Central memory CD8-positive, alpha-beta T cell (primary cell): Measurements from ENCODE around the gene IGFLR1.
"Not testable (repeated sequence)": the region's sequence is repeated elsewhere in the genome, so short reads cannot be mapped to it uniquely, and the experiment has no call there.

Experiments used
- ATAC-seq: fragments of 150-1000 bp; cut with Tn5 transposase; replicated peaks from 2 replicates; pipeline ENCODE4 v1.10.0; 2022; ENCODE audit warnings: mild to moderate bottlenecking, moderate FRiP score, moderate number of reproducible peaks; ENCODE audit not compliant: poor library complexity, severe bottlenecking; ENCODE audit errors: extremely low read depth
- DNase-seq, 2 donors: peaks; one replicate each; pipeline ENCODE4 v3.0.0; 2021; ENCODE audit warnings: low spot score in 2 of 2
- H3K27ac Mint-ChIP-seq: one replicate; pipeline ENCODE4 v1.8.0; 2022; ENCODE audit warnings: low read depth, mild to moderate bottlenecking, moderate library complexity, mixed read lengths
- H3K27me3 Mint-ChIP-seq: one replicate; pipeline ENCODE4 v1.8.0; 2022; ENCODE audit warnings: mixed read lengths
- H3K36me3 Mint-ChIP-seq: one replicate; pipeline ENCODE4 v1.8.0; 2022; ENCODE audit warnings: mild to moderate bottlenecking, moderate library complexity, mixed read lengths; ENCODE audit not compliant: insufficient read depth
- H3K4me1 Mint-ChIP-seq: one replicate; pipeline ENCODE4 v1.8.0; 2022; ENCODE audit warnings: mixed read lengths
- H3K4me3 Mint-ChIP-seq: one replicate; pipeline ENCODE4 v1.8.0; 2022; ENCODE audit warnings: mild to moderate bottlenecking, moderate library complexity, mixed read lengths
- H3K9me3 Mint-ChIP-seq: one replicate; pipeline ENCODE4 v1.8.0; 2022; ENCODE audit warnings: mixed read lengths

Gene IGFLR1

DNA sequence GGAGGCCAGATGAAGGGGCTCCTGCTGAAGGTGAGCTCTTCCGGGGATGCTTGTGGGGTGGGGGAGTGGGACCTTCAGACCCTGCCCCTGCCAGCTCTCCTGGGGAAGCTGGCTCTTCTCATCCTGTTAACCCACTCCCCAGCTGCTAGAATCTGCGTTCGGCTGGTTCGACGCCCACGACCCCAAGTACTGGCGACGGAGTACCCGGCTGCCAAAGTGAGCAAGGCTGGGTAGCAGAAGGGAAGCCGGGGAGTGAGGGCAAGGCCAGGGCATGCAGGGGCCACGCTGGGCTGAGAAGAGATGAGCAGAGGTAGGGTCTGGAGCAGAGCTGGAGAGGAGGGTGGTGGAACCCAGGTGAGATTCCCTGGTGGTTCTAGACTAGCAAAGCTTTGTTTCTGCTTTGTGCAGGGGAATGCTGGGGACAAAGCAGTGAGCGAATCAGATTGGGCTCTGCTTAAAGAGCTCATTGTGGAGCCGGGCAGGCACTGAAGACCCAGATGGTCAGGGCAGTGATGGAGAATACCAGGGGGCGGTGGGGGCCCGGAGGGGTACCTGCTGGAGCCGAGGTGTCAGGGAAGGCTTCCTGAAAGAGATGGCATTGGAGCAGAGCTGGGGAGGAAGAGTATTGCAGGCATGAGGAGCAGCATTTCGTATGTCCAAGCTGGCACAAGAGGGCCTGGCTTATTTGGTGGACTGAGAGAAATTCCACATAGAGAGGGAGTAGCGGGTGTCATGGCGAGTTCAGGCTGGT is 14.1 kb downstream of the IGFLR1 start:
- Mint-ChIP-seq H3K9me3 (no peaks in the 10 kb centered on the region), H3K27ac (peak overlapping the region; percentile 73), H3K27me3 (no peaks in the 10 kb centered on the region), H3K36me3 (peaks cover 51% of the 10 kb centered on the region), H3K4me1 (peaks cover 14% of the 10 kb centered on the region), H3K4me3 (no peak overlapping the region)
- no peak for ATAC-seq
- DNase-seq, result no peak

DNA sequence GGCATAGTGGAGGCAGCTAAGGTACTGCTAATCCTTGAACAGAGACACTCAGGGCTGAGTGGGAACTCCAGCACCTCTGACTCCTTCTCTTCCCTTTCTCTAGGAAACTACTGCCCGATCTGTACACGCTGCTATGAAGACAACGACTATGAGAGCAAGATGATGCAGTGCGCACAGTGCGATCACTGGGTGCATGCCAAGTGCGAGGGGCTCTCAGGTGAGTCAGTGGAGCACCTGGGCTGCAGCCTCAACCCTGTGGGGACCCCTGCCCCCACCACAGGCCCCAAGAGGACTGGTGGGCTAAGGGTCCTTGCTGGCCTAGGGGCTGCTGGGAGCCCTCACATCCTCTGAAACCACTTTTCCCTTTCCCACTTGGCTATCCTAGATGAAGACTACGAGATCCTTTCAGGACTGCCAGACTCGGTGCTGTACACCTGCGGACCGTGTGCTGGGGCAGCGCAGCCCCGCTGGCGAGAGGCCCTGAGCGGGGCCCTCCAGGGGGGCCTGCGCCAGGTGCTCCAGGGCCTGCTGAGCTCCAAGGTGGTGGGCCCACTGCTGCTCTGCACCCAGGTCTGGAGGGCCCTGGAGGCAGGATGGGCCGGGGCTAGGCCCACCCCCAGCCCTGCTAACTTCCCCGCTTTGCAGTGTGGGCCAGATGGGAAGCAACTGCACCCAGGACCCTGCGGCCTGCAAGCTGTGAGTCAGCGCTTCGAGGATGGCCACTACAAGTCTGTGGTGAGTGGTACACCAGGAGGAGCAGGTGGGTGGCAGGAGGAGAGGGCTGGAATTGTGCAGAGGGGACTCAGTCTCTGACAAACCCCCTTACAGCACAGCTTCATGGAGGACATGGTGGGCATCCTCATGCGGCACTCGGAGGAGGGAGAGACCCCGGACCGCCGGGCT is 14.9 kb downstream of the IGFLR1 start:
- no peak overlapping the region for H3K4me3 Mint-ChIP-seq
- H3K9me3 Mint-ChIP-seq, result no peaks in the 10 kb centered on the region
- H3K27ac Mint-ChIP-seq, result peak overlapping the region; percentile 73
- H3K4me1 Mint-ChIP-seq, result peaks cover 14% of the 10 kb centered on the region
- H3K27me3 Mint-ChIP-seq, result no peaks in the 10 kb centered on the region
- H3K36me3 Mint-ChIP-seq, result peaks cover 56% of the 10 kb centered on the region
- ATAC-seq, result no peak
- DNase-seq, result no peak

DNA sequence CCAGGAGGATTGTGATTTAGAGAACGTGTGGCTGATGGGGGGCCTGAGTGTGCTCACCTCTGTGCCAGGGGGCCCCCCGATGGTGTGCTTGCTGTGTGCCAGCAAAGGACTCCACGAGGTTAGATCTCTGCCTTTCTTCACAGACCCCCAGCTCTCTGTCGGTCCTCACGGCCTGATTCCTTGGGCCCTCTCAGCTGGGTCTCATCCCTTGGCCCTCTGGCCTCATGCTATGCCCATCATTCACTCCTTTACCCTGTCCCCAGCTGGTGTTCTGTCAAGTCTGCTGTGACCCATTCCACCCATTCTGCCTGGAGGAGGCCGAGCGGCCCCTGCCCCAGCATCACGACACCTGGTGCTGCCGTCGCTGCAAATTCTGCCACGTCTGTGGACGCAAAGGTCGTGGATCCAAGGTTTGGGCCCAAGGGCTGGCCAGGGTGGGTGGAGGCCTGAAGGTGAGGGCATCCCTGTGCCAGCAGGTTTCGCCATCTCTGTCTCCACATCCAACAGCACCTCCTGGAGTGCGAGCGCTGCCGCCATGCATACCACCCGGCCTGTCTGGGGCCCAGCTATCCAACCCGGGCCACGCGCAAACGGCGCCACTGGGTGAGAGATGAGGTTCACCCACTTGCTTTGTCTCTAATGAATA is 16.9 kb downstream of the IGFLR1 start:
- no peak for DNase-seq
- Mint-ChIP-seq H3K27ac (no peak overlapping the region), H3K4me3 (no peak overlapping the region), H3K36me3 (peaks cover 55% of the 10 kb centered on the region), H3K9me3 (no peaks in the 10 kb centered on the region), H3K4me1 (peaks cover 7% of the 10 kb centered on the region), H3K27me3 (no peaks in the 10 kb centered on the region)
- ATAC-seq, result no peak

GRCh38 chr19:35724560-35724959 is 17.7 kb downstream of the IGFLR1 start:
- ATAC-seq (no peak), DNase-seq (no peak)
- Mint-ChIP-seq H3K36me3 (peaks cover 52% of the 10 kb centered on the region), H3K4me1 (peaks cover 7% of the 10 kb centered on the region), H3K4me3 (no peak overlapping the region), H3K9me3 (no peaks in the 10 kb centered on the region), H3K27me3 (no peaks in the 10 kb centered on the region), H3K27ac (no peak overlapping the region)

- H3K4me3 Mint-ChIP-seq, H3K27me3 Mint-ChIP-seq, DNase-seq, H3K9me3 Mint-ChIP-seq, ATAC-seq, H3K27ac Mint-ChIP-seq: not testable (repeated sequence)
- H3K36me3 Mint-ChIP-seq, result peaks cover 52% of the 10 kb centered on the region
- H3K4me1 Mint-ChIP-seq, result peaks cover 12% of the 10 kb centered on the region
Measured at GRCh38 chr19:35724132-35724531, 18.1 kb downstream of the IGFLR1 start.

DNA sequence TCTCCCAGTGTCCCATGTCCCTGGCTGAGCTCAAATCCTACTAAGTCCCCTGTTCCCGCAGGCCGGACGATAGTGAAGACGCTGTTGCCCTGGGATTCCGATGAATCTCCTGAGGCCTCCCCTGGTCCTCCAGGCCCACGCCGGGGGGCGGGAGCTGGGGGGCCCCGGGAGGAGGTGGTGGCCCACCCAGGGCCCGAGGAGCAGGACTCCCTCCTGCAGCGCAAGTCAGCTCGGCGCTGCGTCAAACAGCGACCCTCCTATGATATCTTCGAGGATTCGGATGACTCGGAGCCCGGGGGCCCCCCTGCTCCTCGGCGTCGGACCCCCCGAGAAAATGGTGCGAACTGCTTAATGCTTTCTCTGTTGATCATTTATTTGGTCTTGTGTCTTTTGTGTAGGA is 18.6 kb downstream of the IGFLR1 start:
- H3K9me3 Mint-ChIP-seq, result no peaks in the 10 kb centered on the region
- ATAC-seq, result no peak
- no peaks in the 10 kb centered on the region for H3K27me3 Mint-ChIP-seq
- peaks cover 16% of the 10 kb centered on the region for H3K4me1 Mint-ChIP-seq
- H3K36me3 Mint-ChIP-seq, result peaks cover 52% of the 10 kb centered on the region
- no peak overlapping the region for H3K4me3 Mint-ChIP-seq
- H3K27ac Mint-ChIP-seq, result no peak overlapping the region
- DNase-seq, result no peak

DNA sequence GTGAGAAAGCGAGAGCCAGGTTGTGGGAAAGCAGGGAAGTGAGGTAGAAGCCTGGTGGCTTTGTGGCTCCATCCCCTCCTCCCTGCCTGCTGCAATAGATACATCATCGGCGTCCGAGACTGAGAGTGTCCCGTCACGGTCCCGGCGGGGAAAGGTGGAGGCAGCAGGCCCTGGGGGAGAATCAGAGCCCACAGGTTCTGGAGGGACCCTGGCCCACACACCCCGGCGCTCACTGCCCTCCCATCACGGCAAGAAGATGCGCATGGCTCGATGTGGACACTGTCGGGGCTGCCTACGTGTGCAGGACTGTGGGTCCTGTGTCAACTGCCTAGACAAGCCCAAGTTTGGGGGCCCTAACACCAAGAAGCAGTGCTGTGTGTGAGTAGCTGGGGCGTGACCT is 19.4 kb downstream of the IGFLR1 start:
- H3K27me3 Mint-ChIP-seq, result no peaks in the 10 kb centered on the region
- no peak overlapping the region for H3K27ac Mint-ChIP-seq
- peaks cover 48% of the 10 kb centered on the region for H3K36me3 Mint-ChIP-seq
- H3K4me1 Mint-ChIP-seq, result peaks cover 18% of the 10 kb centered on the region
- H3K9me3 Mint-ChIP-seq, result no peaks in the 10 kb centered on the region
- no peak overlapping the region for H3K4me3 Mint-ChIP-seq
- ATAC-seq (no peak), DNase-seq (no peak)

- no peak for ATAC-seq
- no peak overlapping the region for H3K4me3 Mint-ChIP-seq
- H3K27me3 Mint-ChIP-seq, result no peaks in the 10 kb centered on the region
- no peak overlapping the region for H3K27ac Mint-ChIP-seq
- no peak for DNase-seq
- H3K36me3 Mint-ChIP-seq, result peaks cover 48% of the 10 kb centered on the region
- no peaks in the 10 kb centered on the region for H3K9me3 Mint-ChIP-seq
- peaks cover 18% of the 10 kb centered on the region for H3K4me1 Mint-ChIP-seq
Measured at GRCh38 chr19:35722461-35722860, 19.8 kb downstream of the IGFLR1 start.

DNA sequence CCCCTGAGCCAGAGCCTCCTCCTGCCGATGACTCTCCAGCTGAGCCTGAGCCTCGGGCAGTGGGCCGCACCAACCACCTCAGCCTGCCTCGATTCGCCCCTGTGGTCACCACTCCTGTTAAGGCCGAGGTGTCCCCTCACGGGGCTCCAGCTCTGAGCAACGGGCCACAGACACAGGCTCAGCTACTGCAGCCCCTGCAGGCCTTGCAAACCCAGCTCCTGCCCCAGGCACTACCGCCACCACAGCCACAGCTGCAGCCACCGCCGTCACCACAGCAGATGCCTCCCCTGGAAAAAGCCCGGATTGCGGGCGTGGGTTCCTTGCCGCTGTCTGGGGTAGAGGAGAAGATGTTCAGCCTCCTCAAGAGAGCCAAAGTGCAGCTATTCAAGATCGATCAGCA is 20.9 kb downstream of the IGFLR1 start:
- H3K36me3 Mint-ChIP-seq, result peaks cover 50% of the 10 kb centered on the region
- no peaks in the 10 kb centered on the region for H3K9me3 Mint-ChIP-seq
- ATAC-seq (no peak), DNase-seq (no peak)
- no peaks in the 10 kb centered on the region for H3K27me3 Mint-ChIP-seq
- peak overlapping the region; percentile 51 for H3K27ac Mint-ChIP-seq
- no peak overlapping the region for H3K4me3 Mint-ChIP-seq
- peaks cover 28% of the 10 kb centered on the region for H3K4me1 Mint-ChIP-seq

DNA sequence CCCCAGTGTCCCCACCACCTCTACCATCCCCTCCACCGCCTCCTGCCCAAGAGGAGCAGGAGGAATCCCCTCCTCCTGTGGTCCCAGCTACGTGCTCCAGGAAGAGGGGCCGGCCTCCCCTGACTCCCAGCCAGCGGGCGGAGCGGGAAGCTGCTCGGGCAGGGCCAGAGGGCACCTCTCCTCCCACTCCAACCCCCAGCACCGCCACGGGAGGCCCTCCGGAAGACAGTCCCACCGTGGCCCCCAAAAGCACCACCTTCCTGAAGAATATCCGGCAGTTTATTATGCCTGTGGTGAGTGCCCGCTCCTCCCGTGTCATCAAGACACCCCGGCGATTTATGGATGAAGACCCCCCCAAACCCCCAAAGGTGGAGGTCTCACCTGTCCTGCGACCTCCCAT is 21.6 kb downstream of the IGFLR1 start:
- Mint-ChIP-seq H3K4me3 (peak overlapping the region; percentile 30), H3K36me3 (peaks cover 47% of the 10 kb centered on the region), H3K27ac (peak overlapping the region; percentile 51), H3K27me3 (no peaks in the 10 kb centered on the region), H3K4me1 (peaks cover 35% of the 10 kb centered on the region), H3K9me3 (no peaks in the 10 kb centered on the region)
- DNase-seq (no peak), ATAC-seq (no peak)

DNA sequence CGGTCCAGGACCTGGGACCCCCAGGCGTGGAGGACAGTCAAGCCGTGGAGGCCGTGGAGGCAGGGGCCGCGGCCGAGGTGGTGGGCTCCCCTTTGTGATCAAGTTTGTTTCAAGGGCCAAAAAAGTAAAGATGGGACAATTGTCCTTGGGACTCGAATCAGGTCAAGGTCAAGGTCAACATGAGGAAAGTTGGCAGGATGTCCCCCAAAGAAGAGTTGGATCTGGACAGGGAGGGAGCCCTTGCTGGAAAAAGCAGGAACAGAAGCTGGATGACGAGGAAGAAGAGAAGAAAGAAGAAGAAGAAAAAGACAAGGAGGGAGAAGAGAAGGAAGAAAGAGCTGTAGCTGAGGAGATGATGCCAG is 22.1 kb downstream of the IGFLR1 start:
- no peak for ATAC-seq
- peak overlapping the region; percentile 30 for H3K4me3 Mint-ChIP-seq
- H3K27ac Mint-ChIP-seq, result no peak overlapping the region
- H3K27me3 Mint-ChIP-seq, result no peaks in the 10 kb centered on the region
- peaks cover 37% of the 10 kb centered on the region for H3K4me1 Mint-ChIP-seq
- no peak for DNase-seq
- no peaks in the 10 kb centered on the region for H3K9me3 Mint-ChIP-seq
- H3K36me3 Mint-ChIP-seq, result peaks cover 42% of the 10 kb centered on the region

- Mint-ChIP-seq H3K27me3 (no peaks in the 10 kb centered on the region), H3K4me1 (peaks cover 43% of the 10 kb centered on the region), H3K4me3 (peak overlapping the region; percentile 79), H3K9me3 (no peaks in the 10 kb centered on the region), H3K36me3 (peaks cover 39% of the 10 kb centered on the region), H3K27ac (no peak overlapping the region)
- ATAC-seq, result no peak
- no peak for DNase-seq
Measured at GRCh38 chr19:35719402-35720162, 22.7 kb downstream of the IGFLR1 start.
